ENCODE measurements around the gene KDM5A. TPM values are rescaled to one million over a fixed set of nuclear protein-coding genes. Genes with fewer than 3 reads are reported as not detected.

Gene KDM5A
- total RNA-seq, 4 donors from 2014 or later: 12.1 to 97.5 (median 50.5) TPM

- H3K27me3 ChIP-seq: no peaks in the 10 kb centered on the region
- TF ChIP-seq POLR2A (IDR thresholded peaks at IDR 0.05) (no peak), CTCF (IDR thresholded peaks at IDR 0.05) (no peak)
- intact Hi-C loops (cut with DNase I; ENCODE audit: low total_unique reads): no loop called here
- H3K4me3 ChIP-seq: no peak overlapping the region
- no peaks in the 10 kb centered on the region for H3K9me3 ChIP-seq
- H3K36me3 ChIP-seq: no peaks in the 10 kb centered on the region
- H3K27ac ChIP-seq: no peak overlapping the region
- H3K4me1 ChIP-seq: no peaks in the 10 kb centered on the region
- DNase-seq: no peak
These were observed 131.4 kb downstream of the KDM5A start for GRCh38 chr12:257521-258321.

- Histone ChIP-seq H3K36me3 (no peaks in the 10 kb centered on the region), H3K9me3 (no peaks in the 10 kb centered on the region), H3K27ac (no peak overlapping the region), H3K4me3 (no peak overlapping the region), H3K27me3 (no peaks in the 10 kb centered on the region), H3K4me1 (no peaks in the 10 kb centered on the region)
- TF ChIP-seq POLR2A (IDR thresholded peaks at IDR 0.05): no peak
- no peak for TF ChIP-seq CTCF (IDR thresholded peaks at IDR 0.05)
- no peak for DNase-seq
- intact Hi-C loops (cut with DNase I; ENCODE audit: low total_unique reads): no loop called here
These were observed 132.2 kb downstream of the KDM5A start for GRCh38 chr12:256958-257357.

DNA sequence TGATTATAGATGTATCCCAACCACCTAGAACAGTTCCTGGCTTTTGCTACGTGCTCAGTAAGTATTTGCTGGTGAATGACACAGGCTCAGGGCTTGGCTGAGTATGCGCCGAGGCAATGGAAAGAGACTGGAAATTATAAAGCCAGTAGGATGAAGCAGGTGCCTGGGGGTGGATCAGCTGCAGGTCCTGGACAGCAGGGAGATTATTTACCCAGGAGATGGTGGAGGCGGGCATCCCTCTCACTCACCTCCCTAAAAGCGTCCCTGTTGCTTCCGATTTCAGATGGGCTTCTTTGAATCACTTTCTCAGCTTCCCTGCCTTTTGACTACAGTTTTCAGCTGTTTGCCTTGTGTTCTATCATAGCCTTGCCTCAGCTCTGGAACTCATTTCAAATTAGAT lies 132.9 kb downstream of the KDM5A start:
- no peaks in the 10 kb centered on the region for H3K9me3 ChIP-seq
- no peaks in the 10 kb centered on the region for H3K36me3 ChIP-seq
- no peaks in the 10 kb centered on the region for H3K27me3 ChIP-seq
- TF ChIP-seq CTCF (IDR thresholded peaks at IDR 0.05) (no peak), POLR2A (IDR thresholded peaks at IDR 0.05) (no peak)
- no peak overlapping the region for H3K4me3 ChIP-seq
- no peak for DNase-seq
- H3K27ac ChIP-seq: no peak overlapping the region
- intact Hi-C loops (cut with DNase I; ENCODE audit: low total_unique reads): no loop called here
- no peaks in the 10 kb centered on the region for H3K4me1 ChIP-seq

GRCh38 chr12:254912-255311 lies 134.2 kb downstream of the KDM5A start:
- H3K27ac ChIP-seq: no peak overlapping the region

More at GRCh38 chr12:254912-255311, 134.2 kb downstream of the KDM5A start:
- Histone ChIP-seq H3K9me3 (no peaks in the 10 kb centered on the region), H3K4me3 (no peak overlapping the region), H3K27me3 (no peaks in the 10 kb centered on the region), H3K36me3 (no peaks in the 10 kb centered on the region), H3K4me1 (no peaks in the 10 kb centered on the region)
- TF ChIP-seq CTCF (IDR thresholded peaks at IDR 0.05) (no peak), POLR2A (IDR thresholded peaks at IDR 0.05) (no peak)
- no peak for DNase-seq
- intact Hi-C loops (cut with DNase I; ENCODE audit: low total_unique reads): no loop called here

Data from uterus (tissue), 4 donors.